ENCODE data around the gene RAPGEF4.
"Not testable (repeated sequence)": the region's sequence is repeated elsewhere in the genome, so short reads cannot be mapped to it uniquely, and the experiment has no call there.

RAPGEF4 gene

DNA sequence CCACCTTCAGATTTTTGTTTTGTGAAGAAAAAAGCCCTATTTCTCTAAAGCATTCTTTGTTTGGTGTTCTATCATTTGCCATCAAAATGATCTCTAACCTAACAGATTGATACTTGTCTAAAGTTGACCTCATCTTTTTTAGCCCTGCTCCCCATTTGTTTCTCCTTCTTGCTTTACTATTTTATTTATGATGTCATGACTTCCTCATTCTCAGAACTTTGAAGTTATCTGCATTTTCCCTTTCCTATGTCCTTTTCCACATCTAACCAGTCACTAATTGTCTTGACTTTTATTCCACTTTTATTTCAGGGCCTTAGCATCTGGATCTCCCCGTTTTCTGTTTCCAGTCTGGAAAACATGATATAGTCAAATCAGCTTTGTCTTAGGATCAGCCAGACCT lies 8.3 kb downstream of the RAPGEF4 start:
- no peaks in the 10 kb centered on the region for H4K20me1 ChIP-seq (ENCODE audit: insufficient read depth, low read length, poor library complexity, severe bottlenecking)
- H3K4me2 ChIP-seq (ENCODE audit: low read depth, low read length, poor library complexity, severe bottlenecking) = no peak overlapping the region
- H3K9me3 ChIP-seq (ENCODE audit: insufficient read depth, low read depth, low read length) = peaks cover 5% of the 10 kb centered on the region; the same call in 1 of the 2 replicates
- H3K9ac ChIP-seq (ENCODE audit: low read depth, low read length, poor library complexity, severe bottlenecking) = no peak overlapping the region
- no peaks in the 10 kb centered on the region for H3K4me1 ChIP-seq (ENCODE audit: insufficient read depth, low read length, poor library complexity, severe bottlenecking)
- H2AFZ ChIP-seq (ENCODE audit: low read length) = no peak overlapping the region
- TF ChIP-seq, protein P1, sequence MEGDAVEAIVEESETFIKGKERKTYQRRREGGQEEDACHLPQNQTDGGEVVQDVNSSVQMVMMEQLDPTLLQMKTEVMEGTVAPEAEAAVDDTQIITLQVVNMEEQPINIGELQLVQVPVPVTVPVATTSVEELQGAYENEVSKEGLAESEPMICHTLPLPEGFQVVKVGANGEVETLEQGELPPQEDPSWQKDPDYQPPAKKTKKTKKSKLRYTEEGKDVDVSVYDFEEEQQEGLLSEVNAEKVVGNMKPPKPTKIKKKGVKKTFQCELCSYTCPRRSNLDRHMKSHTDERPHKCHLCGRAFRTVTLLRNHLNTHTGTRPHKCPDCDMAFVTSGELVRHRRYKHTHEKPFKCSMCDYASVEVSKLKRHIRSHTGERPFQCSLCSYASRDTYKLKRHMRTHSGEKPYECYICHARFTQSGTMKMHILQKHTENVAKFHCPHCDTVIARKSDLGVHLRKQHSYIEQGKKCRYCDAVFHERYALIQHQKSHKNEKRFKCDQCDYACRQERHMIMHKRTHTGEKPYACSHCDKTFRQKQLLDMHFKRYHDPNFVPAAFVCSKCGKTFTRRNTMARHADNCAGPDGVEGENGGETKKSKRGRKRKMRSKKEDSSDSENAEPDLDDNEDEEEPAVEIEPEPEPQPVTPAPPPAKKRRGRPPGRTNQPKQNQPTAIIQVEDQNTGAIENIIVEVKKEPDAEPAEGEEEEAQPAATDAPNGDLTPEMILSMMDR (conservative IDR thresholded peaks at IDR 0.05; ENCODE audit: low read length) = no peak
- no peak for TF ChIP-seq EZH2phosphoT487 (IDR thresholded peaks at IDR 0.05; ENCODE audit: borderline replicate concordance)
- H3K4me3 ChIP-seq (ENCODE audit: low read length, poor library complexity, severe bottlenecking) = no peak overlapping the region
- no peaks in the 10 kb centered on the region for H3K36me3 ChIP-seq (ENCODE audit: insufficient read depth, low read length)
- H3K79me2 ChIP-seq (ENCODE audit: insufficient read depth, low read length) = no peaks in the 10 kb centered on the region
- H3K9me2 ChIP-seq (replicated peaks; ENCODE audit: low read depth, low read length) = no peaks in the 10 kb centered on the region
- H3K27me3 ChIP-seq (ENCODE audit: insufficient read depth, low read length, poor library complexity, severe bottlenecking) = no peaks in the 10 kb centered on the region
- H3F3A ChIP-seq (ENCODE audit: low read depth) = no peaks in the 10 kb centered on the region

DNA sequence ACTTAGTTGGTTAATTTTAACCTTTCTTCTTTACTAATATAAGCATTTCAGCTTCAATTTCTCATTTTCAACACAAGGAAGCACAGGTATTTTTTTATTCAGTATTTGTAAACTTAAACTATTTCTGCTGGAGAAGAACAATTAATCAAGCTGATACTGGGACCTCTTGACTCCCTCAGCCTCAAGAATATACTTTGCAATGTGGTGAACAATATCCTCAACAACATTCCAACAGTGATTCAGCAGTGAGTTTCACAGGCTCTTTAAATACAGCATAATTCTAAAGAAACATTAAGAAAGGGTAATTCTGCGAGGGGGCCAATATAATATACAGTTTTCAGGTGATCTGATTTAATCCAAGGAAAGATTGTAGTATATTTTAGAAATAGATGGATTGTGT lies 10.0 kb downstream of the RAPGEF4 start:
- H2AFZ ChIP-seq (ENCODE audit: low read length) = no peak overlapping the region
- H3K9ac ChIP-seq (ENCODE audit: low read depth, low read length, poor library complexity, severe bottlenecking) = no peak overlapping the region
- H3F3A ChIP-seq (ENCODE audit: low read depth) = no peaks in the 10 kb centered on the region
- H3K9me2 ChIP-seq (replicated peaks; ENCODE audit: low read depth, low read length) = no peaks in the 10 kb centered on the region
- H3K9me3 ChIP-seq (ENCODE audit: insufficient read depth, low read depth, low read length) = peaks cover 5% of the 10 kb centered on the region; the same call in 1 of the 2 replicates
- no peak for TF ChIP-seq EZH2phosphoT487 (IDR thresholded peaks at IDR 0.05; ENCODE audit: borderline replicate concordance)
- TF ChIP-seq, protein P1 (conservative IDR thresholded peaks at IDR 0.05; ENCODE audit: low read length) = no peak
- no peak overlapping the region for H3K4me3 ChIP-seq (ENCODE audit: low read length, poor library complexity, severe bottlenecking)
- no peaks in the 10 kb centered on the region for H3K79me2 ChIP-seq (ENCODE audit: insufficient read depth, low read length)
- no peaks in the 10 kb centered on the region for H3K4me1 ChIP-seq (ENCODE audit: insufficient read depth, low read length, poor library complexity, severe bottlenecking)
- no peaks in the 10 kb centered on the region for H3K27me3 ChIP-seq (ENCODE audit: insufficient read depth, low read length, poor library complexity, severe bottlenecking)
- no peaks in the 10 kb centered on the region for H4K20me1 ChIP-seq (ENCODE audit: insufficient read depth, low read length, poor library complexity, severe bottlenecking)
- no peak overlapping the region for H3K4me2 ChIP-seq (ENCODE audit: low read depth, low read length, poor library complexity, severe bottlenecking)
- no peaks in the 10 kb centered on the region for H3K36me3 ChIP-seq (ENCODE audit: insufficient read depth, low read length)

DNA sequence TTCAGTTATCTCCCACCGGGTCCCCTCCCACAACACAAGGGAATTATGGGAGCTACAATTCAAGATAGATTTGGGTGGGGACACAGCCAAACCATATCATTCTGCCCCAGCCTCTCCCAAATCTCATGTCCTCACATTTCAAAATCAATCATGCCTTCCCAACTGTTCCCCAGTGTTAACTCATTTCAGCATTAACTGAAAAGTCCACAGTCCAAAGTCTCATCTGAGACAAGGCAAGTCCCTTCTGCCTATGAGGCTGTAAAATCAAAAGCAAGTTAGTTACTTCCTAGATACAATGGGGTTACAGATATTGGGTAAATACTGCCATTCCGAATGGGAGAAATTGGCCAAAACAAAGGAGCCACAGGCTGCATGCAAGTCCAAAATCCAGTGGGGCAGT lies 12.9 kb downstream of the RAPGEF4 start:
- H3K9ac ChIP-seq (ENCODE audit: low read depth, low read length, poor library complexity, severe bottlenecking); H2AFZ ChIP-seq (ENCODE audit: low read length); H3F3A ChIP-seq (ENCODE audit: low read depth); H3K4me1 ChIP-seq (ENCODE audit: insufficient read depth, low read length, poor library complexity, severe bottlenecking); H3K36me3 ChIP-seq (ENCODE audit: insufficient read depth, low read length); H3K4me2 ChIP-seq (ENCODE audit: low read depth, low read length, poor library complexity, severe bottlenecking); H4K20me1 ChIP-seq (ENCODE audit: insufficient read depth, low read length, poor library complexity, severe bottlenecking); H3K9me3 ChIP-seq (ENCODE audit: insufficient read depth, low read depth, low read length); H3K27me3 ChIP-seq (ENCODE audit: insufficient read depth, low read length, poor library complexity, severe bottlenecking); H3K4me3 ChIP-seq (ENCODE audit: low read length, poor library complexity, severe bottlenecking); H3K79me2 ChIP-seq (ENCODE audit: insufficient read depth, low read length); H3K9me2 ChIP-seq (replicated peaks; ENCODE audit: low read depth, low read length): not testable (repeated sequence)

DNA sequence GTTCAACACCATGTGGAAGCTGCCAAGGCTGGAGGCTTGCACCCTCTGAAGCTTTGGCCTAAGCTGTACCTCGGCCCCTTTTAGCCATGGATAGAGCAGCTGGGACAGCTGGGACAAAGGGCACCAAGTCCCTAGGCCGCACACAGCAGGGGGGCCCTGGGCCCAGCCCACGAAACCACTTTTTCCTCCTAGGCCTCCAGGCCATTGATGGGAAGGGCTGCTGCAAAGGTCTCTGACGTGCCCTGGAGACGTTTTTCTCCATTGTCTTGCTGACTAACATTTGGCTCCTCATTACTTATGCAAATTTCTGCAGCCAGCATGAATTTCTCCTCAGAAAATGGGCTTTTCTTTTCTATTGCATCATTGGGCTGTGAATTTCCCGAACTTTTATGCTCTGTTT lies 13.7 kb downstream of the RAPGEF4 start:
- no peak overlapping the region for H2AFZ ChIP-seq (ENCODE audit: low read length)
- H3F3A ChIP-seq (ENCODE audit: low read depth) = no peaks in the 10 kb centered on the region
- no peak overlapping the region for H3K4me2 ChIP-seq (ENCODE audit: low read depth, low read length, poor library complexity, severe bottlenecking)
- TF ChIP-seq, protein P1 (conservative IDR thresholded peaks at IDR 0.05; ENCODE audit: low read length) = no peak
- no peak for TF ChIP-seq EZH2phosphoT487 (IDR thresholded peaks at IDR 0.05; ENCODE audit: borderline replicate concordance)
- no peaks in the 10 kb centered on the region for H3K79me2 ChIP-seq (ENCODE audit: insufficient read depth, low read length)
- no peaks in the 10 kb centered on the region for H3K9me2 ChIP-seq (replicated peaks; ENCODE audit: low read depth, low read length)
- no peaks in the 10 kb centered on the region for H3K4me1 ChIP-seq (ENCODE audit: insufficient read depth, low read length, poor library complexity, severe bottlenecking)
- peaks cover 2% of the 10 kb centered on the region; the same call in 1 of the 2 replicates for H3K9me3 ChIP-seq (ENCODE audit: insufficient read depth, low read depth, low read length)
- no peaks in the 10 kb centered on the region for H3K27me3 ChIP-seq (ENCODE audit: insufficient read depth, low read length, poor library complexity, severe bottlenecking)
- no peak overlapping the region for H3K4me3 ChIP-seq (ENCODE audit: low read length, poor library complexity, severe bottlenecking)
- no peak overlapping the region for H3K9ac ChIP-seq (ENCODE audit: low read depth, low read length, poor library complexity, severe bottlenecking)
- no peaks in the 10 kb centered on the region for H3K36me3 ChIP-seq (ENCODE audit: insufficient read depth, low read length)
- H4K20me1 ChIP-seq (ENCODE audit: insufficient read depth, low read length, poor library complexity, severe bottlenecking) = no peaks in the 10 kb centered on the region
